SKM-1 (cell line): ENCODE data around the gene PTPRM.

ENCODE experiments used
- DNase-seq: peaks from one replicate; lab custom pipeline; 2025; ENCODE audit not compliant: unreplicated experiment; lab: John Stamatoyannopoulos, UW

The PTPRM gene

GRCh38 chr18:8081267-8081666 lies 514.2 kb downstream of the PTPRM start:
- DNase-seq, result no peak

DNA sequence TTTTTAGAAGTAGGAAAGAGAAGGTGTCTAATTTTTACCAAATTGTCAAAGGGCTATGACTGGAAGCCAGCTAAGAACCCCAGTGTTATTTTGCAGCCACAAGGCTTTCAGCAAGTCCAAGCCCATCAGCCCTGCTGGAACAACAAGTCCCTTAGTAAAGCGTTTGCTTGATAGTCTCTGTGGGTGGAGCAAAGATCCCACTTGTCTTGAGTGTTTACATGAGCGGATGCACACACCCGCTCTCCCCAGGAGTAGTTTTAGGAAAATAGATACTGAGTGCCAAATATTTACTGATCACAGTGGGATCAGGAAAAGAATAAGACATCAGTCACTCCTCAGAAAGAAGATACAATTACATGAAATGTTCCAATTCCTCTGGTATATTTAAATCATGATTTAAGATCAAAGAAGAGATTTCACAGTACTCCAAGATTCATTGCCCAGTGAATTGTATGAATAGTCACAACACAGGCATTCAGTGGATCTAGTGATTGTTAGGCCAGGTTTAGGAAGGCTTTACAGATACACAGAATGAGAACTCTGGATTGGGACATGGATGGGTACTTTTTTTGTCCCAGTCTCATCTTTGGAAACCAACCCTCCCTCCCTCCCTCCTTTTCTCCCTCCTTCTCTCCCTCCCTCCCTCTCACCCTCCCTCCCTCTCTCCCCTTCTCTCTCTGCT lies 514.9 kb downstream of the PTPRM start:
- DNase-seq, result no peak

DNA sequence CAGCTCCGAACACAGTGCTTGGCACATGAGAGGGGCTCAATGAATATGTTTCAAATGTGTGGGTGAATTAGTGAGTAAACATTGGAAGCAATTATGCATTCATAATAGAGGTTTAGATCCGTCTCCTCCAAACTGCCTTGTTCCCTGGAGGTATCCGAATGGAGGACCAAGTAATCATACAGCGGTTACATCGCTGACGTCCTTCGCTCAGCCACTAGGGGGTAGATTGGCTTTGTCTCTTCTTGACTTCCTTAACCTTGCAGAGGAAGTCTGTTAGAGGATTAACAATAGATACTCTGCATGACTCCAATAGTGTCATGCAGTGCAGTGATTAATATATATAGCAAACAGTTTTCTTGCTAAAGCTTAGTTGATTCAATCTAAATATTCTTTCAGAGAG lies 517.0 kb downstream of the PTPRM start:
- DNase-seq, result no peak

DNA sequence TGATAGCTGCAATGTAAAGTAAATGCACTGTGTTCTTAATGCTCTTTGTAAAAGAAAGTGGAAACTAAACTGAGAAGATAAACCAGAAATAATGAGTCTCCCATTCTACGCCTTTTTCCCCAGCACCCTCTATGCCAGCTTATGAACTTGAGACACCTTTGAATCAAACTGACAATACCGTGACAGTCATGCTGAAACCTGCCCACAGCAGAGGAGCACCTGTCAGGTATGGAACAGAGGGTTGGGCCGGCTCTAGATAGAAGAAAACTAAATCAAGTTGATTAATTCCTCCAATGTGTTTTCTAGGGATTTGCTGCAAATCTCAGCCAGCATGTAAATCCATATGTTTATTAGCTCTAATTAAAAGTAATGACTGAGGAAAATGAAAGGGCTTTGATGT lies 521.5 kb downstream of the PTPRM start:
- no peak for DNase-seq

DNA sequence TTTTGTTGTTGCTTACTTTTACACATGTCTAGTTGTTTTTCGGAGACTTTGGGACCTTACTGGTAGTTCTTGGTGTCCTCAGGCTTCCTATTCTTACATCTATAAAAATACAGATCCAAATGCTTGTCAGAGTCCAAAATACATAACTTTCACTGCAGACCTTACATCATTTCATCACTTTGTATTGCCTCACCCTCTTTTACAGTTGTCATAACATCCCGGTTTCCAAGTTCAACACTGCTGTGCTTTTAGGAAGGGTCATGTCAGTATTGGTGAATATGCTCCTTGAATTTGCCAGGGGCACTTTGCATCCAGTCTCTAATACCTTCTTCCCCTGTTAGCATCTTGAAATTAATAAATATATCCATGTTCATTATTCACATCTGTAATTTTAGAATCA lies 523.9 kb downstream of the PTPRM start:
- no peak for DNase-seq

DNA sequence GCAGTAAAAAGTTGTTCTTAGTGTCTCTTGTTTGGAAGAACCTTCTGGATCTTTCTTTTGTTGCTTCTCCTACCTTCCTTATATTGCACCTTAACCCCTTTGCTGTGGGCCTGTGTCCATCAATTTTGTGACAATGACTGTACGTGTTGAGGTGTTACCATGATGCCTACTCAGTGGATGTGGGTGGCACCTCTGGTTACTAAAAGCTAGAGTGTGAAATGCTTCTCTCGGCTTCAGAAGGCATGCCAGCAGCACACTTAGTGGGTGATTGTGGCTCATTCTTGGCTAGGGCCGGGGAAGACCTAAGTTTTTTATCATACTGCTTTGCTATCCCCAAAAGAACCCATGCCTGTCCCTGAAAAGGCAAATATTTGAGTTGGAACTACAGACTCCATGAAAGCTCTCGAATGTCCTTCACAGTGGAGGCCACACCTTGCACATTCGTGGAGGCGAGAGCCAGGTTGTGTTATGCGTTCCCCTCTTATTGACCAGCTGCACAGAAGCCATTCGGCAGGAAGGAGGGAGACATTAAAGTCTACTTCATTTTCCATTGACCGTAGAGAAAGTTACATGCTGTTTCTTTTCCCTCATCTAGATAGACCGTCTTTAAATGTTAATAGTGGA lies 528.9 kb downstream of the PTPRM start:
- no peak for DNase-seq

- no peak for DNase-seq
Observed at GRCh38 chr18:8097399-8097798, 530.3 kb downstream of the PTPRM start.

DNA sequence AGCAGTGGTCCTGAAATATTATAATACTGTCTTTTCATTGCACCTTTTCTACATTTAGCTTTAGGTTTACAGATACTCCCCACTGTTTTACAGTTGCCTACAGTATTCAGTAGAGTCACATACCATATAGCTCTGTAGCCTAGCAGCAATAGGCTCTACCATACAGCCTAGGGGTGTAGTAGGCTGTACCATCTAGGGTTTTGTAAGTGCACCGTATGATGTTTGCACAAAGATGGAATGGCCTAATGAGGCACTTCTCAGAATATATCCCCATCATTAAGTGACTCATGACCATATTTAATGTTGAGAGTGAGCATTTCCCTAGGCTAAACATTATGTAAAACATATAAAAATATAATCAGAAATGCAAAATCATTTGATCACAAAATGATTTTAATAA lies 530.8 kb downstream of the PTPRM start:
- no peak for DNase-seq

- DNase-seq, result no peak
Observed at GRCh38 chr18:8106603-8107002, 539.5 kb downstream of the PTPRM start.

DNA sequence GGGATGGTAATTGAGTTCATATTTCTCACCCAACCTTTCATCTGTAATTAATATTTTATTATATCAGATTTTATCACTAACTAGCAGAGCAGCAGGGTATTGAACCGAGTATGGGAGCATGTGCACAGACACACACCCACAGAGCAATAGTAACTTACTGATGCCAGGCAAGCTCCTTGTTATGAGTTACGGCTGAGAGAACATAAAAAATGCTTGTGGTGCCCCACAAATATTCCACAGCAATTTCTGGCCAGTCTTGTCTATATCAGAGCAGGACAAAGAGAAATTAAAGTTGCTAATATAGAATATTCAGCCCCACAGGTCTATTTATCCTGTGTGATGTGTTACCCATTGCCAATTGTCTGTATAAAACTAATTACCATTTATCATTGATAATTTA lies 540.3 kb downstream of the PTPRM start:
- no peak for DNase-seq

- no peak for DNase-seq
Observed at GRCh38 chr18:8114480-8114879, 547.4 kb downstream of the PTPRM start.

- DNase-seq, result no peak
Observed at GRCh38 chr18:8116341-8117005, 549.4 kb downstream of the PTPRM start.

- DNase-seq, result no peak
Observed at GRCh38 chr18:8117006-8117371, 549.9 kb downstream of the PTPRM start.

GRCh38 chr18:8121101-8121500 lies 554.0 kb downstream of the PTPRM start:
- no peak for DNase-seq

DNA sequence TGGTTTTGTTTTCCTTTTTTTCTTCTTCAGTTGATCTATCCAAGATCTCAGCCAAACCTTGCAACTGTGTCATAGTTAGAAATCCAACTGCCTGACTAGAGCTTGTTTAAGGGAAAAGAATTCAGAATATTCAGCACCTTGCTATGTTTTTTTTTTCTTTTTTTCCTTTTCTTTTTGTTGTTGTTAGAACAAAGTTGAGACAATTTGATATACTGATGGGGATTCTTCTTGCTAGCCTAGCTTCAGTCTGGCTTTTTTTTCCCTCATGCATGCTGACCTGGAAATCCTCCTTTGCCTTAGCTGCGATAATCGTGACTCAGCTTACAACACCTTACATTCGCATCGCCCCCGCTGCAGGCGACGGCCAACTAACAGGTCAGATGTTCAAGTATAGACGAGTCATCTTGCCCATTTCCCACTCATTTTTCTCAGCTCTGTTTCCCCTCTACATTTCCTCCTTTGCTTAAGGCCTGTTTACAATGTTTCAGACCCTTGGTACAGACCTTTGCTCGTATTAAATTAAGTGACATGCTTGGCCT lies 554.9 kb downstream of the PTPRM start:
- DNase-seq, result no peak

DNA sequence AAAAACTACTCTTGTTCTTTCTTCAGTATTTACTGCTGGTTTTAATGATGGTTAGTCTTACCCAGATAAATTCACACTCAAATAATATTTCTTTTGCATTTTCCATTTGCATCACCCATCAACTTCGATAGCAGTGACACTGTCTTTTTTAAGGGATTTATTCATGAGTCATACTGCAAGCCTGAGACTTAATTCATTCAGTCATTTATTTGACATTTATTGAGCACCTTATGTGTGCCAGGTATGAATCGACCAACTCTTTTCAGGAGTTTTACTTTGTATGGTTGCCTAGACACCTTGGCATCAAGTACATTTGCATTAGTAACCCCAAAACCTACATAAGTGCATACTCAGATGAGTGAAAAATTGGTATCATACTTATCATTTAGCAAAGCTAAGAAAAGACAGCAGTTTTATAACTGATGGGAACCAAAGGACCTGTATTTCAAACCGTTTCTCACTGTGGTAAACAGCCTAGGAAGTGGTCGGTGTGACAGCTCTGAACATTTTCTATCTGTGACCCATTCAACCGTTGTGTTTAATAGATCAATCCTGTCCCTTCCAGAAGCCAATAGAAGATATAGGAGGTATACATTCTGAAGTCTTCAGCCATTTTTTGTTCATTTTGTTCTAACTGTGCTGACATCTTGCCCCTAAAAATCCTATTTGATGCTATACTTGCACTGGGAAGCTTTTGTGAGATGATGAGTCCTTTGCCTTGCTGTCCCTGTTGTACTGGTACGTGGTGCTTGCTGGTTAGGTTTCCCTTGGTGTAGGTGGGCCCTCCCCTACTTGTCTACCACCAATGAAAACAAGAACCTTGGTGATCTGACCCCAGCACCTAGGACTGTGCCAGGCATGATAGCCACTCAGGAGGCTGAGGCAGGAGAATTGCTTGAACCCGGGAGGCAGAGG lies 557.4 kb downstream of the PTPRM start:
- DNase-seq, result no peak

DNA sequence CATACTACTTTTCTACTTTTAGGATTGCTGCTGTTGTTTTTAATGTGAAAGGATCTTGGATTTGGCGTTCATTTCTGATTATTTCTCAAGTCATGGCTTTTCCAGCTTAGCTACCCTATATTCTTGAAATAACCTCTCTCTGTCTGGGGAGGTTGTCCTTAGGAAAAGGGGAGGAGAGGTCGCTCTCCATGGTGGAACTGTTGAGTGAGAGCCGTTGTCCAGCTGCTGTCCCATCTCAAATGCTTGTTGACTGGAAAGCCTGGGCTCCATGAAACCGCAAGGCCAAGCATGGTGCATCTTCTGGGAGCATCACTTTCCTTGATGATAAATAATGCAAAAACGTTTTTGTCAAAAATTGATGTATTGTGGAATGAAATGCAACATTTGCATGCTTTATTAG lies 563.0 kb downstream of the PTPRM start:
- no peak for DNase-seq

GRCh38 chr18:8133032-8133431 lies 565.9 kb downstream of the PTPRM start:
- no peak for DNase-seq

DNA sequence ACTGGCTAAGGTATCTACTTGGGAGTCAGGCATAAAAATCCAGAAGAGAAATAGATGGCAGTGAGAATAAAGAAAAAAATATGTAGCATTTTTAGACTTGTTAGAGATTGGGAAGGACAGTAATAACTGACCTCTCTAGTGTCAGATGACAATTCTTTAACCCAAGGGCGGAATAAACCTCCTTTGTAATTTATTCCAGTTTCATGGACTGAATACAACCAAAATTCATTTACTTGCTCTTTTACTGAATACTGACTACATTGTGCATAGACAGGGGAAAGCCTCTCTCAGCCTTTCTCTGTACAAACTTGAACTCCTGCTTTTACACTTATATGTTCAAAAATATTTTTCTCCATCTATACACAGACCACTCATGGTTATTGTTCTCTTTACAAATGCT lies 566.8 kb downstream of the PTPRM start:
- no peak for DNase-seq

- DNase-seq, result no peak
Observed at GRCh38 chr18:8139127-8139527, 572.0 kb downstream of the PTPRM start.

DNA sequence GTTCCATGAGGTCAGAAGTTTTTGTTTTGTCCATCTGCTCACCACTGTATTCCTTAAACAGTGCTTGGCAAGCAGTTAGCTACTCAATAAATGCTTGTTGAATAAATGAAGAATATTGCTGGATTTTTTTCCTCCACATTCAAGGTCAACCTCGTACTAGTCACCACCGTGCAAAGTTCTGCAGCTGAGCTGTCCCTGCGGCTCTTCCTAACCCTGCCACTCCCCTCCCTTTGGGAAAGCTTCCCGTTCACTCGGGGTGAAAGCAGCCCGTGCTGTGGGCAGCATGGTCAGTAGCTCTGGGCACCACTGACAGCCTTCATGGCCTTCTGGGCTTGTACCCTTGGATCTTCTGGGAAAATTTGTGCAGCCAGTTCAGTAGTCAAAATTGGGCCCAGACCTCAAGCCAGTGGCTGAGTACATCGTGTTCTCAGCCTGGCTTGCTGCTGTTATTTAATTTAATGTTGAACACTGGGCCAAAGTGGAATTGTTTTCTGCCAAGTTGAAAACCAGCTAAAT lies 572.8 kb downstream of the PTPRM start:
- DNase-seq, result no peak
